NCI-H2171 (cell line): ENCODE measurements around the gene MAGI1.

Source experiments
- DNase-seq: peaks from one replicate; lab custom pipeline; 2025; lab: John Stamatoyannopoulos, UW

The MAGI1 gene

DNA sequence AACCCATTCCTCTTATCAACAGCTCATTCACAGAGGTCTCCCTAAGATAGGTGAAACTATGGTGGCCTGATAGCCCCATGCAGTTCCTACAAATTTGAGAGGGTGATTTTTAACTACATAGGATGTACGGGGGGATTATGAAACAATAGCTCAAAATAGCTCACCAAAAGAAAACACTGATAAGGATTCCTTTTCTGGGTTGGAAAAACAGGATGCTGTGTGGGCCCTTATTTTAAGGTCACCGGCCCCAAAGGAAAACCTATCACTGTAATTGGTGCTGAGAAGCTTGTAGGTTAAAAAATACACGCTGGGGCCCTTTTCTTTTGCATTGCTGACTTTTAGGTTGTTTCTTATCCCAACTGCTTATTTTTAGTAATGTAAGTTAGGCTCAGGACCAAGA is 627.4 kb downstream of the MAGI1 start:
- DNase-seq: no peak

DNA sequence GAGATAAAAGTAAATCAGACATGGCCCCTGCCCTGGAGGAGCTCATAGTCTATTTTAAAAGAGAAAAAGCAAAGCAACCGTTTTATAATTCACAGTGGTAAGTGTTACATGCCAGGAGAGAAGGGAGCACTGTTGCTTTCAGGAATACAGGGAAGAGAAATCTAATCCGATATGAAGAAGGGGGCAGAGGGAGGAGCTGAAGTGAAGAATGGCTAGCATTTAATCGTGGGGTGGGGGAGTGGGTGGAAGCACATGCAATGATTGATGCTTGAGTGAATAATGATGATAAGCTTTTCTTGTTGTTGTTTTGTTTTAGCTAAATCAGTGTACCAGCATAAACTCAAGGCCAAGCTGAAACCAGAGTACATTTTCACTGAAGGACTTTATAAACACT is 629.5 kb downstream of the MAGI1 start:
- DNase-seq: no peak

GRCh38 chr3:65408531-65409175 is 630.1 kb downstream of the MAGI1 start:
- no peak for DNase-seq

DNA sequence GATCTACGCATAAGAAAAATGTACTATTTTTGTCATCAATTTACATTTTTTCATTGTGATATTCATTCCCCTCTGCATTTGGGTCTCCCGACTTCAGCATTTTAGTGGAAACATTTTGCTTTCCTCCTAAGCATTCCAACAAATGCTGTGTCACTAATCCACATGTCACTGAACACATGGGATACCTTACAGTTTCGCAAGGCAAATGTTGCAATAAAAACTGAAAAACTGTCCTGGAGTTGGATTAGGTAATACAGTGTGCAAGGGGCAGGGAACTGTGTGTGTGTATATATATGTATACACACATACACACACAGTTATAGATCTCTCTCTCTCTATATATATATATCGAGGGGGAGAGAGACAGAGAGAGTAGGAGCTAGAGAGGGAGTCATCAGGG is 632.2 kb downstream of the MAGI1 start:
- no peak for DNase-seq

DNA sequence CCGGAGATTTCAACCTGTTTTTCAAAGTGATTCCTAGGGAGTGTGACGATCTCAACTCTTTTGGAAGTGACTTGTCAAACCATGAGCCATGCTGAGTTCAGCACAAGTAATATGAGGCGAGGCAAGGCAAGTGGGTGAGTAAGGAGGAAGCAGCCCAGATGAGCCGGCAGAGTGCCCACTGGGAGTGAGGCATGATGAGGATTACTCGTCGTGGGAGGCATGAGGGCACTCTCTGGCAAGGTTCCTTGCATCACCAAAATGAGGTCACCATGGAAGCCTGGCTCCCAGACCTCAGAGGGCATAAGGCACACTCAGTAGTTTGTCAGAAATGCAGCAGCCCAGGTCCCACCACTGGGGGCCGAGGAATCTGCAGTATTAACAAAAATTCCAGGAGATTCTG is 636.1 kb downstream of the MAGI1 start:
- no peak for DNase-seq

- DNase-seq: no peak
Measured at GRCh38 chr3:65401359-65402305, 637.1 kb downstream of the MAGI1 start.

DNA sequence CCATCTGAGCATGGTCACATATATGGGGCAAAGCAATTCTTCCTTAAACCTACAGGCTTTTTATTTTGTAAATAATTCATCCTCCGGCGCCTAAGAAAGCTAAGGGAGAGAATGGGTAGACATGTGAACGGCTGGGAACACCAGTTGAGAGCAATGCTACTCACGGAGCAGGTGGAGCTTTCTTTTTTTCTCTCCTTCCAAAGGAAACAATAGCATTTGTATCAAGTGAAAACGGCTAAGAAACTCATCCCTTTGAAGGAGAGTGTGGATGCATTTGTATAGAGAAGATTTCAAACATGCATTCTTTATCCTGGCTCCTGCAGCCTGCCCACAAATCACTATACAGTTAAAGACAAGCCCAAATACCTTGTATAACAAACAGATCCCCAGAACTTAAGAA is 637.8 kb downstream of the MAGI1 start:
- DNase-seq: no peak

DNA sequence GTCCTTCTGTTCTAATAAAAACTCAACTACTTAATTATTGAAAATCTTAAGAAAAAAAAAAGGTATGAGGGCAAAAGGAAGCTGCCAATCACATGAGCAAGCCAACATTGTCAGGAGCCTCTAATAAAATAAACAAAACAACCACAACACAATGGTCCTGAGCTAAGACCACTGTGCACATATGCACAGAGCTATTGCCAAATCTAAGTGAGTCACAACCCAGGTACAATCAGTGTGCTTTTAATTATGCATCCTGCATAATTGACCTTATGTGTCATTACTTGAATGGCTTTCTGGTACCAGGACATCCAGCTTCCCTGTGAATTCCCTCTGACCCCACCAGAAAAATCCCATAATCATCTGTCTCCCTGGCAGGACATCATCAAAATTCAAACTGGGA is 639.8 kb downstream of the MAGI1 start:
- no peak for DNase-seq

- no peak for DNase-seq
Measured at GRCh38 chr3:65396078-65396477, 642.6 kb downstream of the MAGI1 start.

DNA sequence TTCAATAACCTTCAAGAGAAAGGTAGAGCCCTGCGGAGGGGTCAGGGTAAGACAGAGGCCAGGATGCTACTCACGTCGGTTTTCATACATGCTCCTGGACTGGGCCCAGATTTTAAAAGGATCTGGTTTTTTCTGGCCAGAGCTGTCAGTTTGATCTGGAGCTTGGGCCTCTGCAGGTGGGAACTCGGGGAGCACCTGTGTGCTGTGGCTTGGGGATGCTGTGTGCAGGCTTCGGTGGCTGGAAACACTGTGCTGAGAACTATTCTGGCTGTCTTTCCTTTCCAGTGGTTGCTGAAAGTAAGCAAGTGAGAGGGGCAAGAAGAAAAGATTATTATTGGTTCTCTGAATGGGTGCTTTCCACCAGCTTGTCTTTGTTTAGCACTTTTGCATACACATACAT is 647.6 kb downstream of the MAGI1 start:
- DNase-seq: no peak

DNA sequence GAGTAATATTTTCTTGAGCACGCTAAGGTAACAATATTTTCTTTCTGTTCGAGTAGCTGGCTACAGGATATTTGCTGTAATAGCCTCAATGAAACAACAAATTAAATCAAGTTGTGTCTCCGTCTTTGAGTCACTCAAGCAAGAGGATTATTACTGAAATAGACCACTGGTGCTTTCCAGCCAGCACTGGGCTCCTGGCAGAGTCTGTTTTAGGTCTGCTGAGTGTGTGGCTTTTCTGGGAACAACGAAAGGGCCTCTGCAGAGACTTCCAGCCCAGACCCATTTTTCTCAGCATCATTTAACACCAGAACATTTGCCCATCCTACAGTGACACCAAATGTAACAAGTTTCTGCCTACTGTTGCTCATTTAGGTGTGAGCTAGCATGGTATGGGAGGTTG is 652.9 kb downstream of the MAGI1 start:
- DNase-seq: no peak

GRCh38 chr3:65381496-65382010 is 657.2 kb downstream of the MAGI1 start:
- no peak for DNase-seq

- no peak for DNase-seq
Measured at GRCh38 chr3:65379223-65379622, 659.5 kb downstream of the MAGI1 start.

- no peak for DNase-seq
Measured at GRCh38 chr3:65377637-65378036, 661.1 kb downstream of the MAGI1 start.

DNA sequence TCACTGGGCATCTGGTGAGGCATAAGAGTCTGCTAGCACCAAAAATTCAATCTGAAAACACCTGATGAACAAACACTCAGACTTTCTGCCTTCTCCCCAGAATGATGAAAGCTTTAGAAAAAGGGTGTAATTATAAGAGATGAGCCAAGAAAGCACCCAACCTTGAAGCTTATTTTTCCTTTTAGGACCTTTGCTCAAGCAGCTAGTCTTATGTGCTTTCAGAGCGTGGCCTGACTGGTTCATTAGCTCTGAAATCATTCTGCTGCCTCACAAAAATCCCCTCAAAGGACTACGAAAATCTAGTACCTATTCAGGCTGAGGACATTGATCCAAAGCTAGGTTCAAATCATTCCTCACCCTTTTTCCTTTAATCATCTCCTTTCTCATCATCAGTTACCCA is 662.3 kb downstream of the MAGI1 start:
- DNase-seq: no peak

GRCh38 chr3:65371053-65371452 is 667.7 kb downstream of the MAGI1 start:
- no peak for DNase-seq

GRCh38 chr3:65368866-65369265 is 669.9 kb downstream of the MAGI1 start:
- no peak for DNase-seq

DNA sequence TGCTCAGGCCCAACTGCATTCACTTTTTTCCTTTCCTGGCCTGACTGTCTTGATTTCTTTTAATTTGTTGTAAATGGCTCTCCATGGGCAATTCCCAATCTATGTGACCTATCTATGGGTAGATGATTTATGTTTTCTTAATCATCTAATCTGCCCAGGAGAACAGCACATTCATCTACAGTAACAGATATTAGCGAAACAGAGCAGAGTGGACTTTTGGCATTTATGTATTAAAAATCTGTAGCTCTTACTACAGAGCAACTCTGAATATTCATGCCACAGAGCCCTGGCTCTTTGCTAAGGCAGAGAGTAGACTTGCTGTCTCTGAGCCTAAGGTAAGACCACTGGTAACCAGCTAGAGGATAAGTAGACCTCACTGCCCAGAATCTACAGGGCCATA is 676.0 kb downstream of the MAGI1 start:
- no peak for DNase-seq

DNA sequence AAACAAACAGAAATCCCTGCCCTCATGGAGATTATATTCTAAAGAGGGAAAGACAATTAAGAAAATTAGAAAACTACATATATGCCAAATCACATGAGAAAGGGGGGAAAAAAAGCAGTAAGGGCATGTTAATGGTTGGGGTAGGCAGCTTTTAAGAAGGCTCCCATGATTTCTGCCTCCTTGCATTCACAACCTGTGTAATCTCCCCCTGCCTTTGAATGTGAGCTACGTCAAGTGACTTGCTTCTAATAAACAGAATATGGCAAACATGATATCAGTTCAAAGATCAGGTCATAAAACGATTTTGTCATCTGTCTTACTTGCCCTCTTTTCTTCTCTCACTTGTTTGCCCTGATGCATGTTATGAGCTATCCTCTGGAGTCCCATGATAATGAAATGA is 677.3 kb downstream of the MAGI1 start:
- no peak for DNase-seq

- no peak for DNase-seq
Measured at GRCh38 chr3:65356331-65357248, 682.1 kb downstream of the MAGI1 start.

- no peak for DNase-seq
Measured at GRCh38 chr3:65354880-65355279, 683.8 kb downstream of the MAGI1 start.

DNA sequence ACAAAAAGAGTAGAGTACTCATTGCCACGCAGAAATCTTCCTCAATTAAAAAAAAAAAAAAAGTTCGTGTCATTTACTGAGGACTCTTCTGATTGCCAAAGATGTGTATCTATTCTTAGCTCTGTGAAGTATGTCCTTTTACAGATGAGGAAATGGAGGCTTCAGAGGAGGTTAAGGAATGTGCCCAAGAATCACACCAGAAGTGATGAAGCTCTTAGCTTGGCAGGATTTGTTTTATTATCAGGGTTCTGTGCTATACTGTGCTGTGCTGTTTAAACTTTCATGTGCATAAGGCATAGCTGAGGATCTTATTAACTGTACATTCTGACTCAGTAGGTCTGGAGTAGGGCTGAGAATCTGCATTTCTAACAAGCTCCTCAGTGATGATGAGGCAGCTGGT is 685.8 kb downstream of the MAGI1 start:
- no peak for DNase-seq
